NCI-H146 treated with DMSO at 0.1 percent for 48 hours (cell line): Measurements from ENCODE around the gene ADCY9.
"Not testable (repeated sequence)": the region's sequence is repeated elsewhere in the genome, so short reads cannot be mapped to it uniquely, and the experiment has no call there.

Experiments
- DNase-seq: peaks from one replicate; lab custom pipeline; 2025; ENCODE audit not compliant: unreplicated experiment; lab: John Stamatoyannopoulos, UW

Gene ADCY9

DNA sequence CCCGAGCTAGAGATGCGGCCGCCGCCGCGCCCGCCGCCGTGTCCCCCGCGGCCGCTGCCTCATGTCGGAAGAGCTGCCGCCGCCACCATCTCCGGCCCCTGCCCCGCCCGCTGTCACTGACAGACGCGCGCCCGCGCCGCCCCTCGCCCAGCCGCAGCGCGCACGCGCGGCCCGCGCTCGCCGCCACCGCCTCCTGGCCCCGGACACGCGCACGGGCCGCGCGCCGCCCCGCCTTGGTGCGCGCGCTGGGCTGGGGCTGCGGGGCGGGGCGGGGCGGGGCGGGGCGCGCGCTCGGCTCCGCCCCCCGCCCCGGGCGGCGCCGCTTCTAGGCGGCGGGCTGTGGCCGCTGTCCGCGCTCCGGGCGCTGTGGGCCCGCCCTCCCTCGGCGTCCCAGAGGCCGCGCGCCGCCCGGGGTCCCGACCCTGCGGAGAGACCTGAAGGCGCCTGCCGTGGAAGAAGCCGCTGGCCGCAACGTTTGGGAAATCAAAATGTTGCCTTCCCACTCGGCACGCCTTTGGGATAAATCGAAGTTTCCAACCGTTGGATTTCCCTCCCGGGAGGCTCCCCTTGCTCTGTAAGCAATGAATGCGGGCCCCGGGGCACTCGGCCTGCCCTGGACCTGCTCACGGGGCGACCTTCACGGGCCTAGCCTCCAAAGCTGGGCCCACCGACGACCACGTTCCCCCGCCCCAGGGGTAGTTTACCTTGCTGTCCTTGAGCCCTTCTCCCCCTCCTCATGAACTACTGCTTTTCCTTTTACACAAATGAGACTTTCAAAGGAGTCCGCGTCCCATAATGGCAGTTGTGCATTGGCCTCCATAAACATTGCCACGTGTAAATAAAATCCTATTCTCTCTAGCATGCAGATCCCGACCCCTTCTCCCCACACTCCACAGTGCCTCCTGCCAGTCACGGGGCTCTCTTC is at the start of gene ADCY9:
Gene ADCY9, minus strand, starts transcription at position 118 of the 925 bp plus-strand sequence. CDS start 1,000 bp downstream, outside the sequence.
- DNase-seq: peak; percentile 71

DNA sequence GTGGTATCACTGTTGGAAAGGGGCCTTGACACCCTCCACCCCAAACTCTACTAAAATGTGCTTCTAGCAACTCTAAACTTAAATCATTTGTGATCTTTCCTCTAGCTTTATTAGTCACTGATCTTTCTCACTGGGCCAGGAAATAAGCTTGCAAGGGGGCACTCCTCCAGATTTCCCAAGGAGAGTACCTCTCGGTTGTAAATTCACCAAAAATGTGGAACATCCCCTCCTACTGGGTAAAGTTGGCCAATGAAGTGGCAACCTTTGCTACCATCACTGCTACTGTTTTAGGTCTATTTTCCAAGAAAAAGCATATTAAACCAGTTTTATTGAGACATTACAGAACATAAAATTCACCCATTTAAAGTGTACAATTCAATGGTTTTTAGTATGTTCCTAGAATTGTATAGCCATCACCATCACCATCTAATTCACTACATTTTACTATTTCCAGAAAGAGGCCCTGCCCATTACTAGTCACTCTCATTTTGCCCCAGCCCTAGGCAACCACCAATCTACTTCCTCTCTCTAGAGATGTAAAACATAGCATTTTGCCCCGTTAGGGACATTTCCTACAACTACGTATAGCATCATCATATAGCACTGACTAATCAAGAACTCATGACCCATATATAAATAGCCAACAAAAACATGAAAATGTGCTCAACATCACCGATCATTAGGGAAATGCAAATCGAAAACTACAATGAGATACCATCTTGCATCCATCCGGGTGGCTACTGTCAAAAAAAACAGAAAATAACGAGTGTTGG is 44.6 kb upstream of the ADCY9 start:
- DNase-seq: no peak

DNA sequence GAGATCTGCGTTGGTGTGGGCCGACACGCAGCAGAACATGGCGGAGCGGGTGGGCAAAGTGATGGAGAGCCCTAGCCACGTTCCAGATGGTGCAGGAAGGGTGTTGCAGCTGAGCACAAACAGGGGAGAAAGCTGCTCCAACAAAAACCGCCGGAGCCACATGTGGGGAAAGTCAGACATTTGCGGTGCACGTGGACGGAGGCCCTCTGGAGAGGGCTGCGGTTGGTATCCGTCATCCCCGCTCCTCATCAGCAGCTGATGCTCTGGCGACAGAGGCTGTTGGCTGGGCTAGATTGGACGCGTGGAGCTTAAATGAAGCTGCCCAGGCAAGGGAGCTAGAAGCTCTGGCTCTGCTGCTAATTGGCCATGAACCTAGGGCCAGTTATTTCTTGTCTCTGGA is 43.5 kb upstream of the ADCY9 start:
- DNase-seq: no peak

DNA sequence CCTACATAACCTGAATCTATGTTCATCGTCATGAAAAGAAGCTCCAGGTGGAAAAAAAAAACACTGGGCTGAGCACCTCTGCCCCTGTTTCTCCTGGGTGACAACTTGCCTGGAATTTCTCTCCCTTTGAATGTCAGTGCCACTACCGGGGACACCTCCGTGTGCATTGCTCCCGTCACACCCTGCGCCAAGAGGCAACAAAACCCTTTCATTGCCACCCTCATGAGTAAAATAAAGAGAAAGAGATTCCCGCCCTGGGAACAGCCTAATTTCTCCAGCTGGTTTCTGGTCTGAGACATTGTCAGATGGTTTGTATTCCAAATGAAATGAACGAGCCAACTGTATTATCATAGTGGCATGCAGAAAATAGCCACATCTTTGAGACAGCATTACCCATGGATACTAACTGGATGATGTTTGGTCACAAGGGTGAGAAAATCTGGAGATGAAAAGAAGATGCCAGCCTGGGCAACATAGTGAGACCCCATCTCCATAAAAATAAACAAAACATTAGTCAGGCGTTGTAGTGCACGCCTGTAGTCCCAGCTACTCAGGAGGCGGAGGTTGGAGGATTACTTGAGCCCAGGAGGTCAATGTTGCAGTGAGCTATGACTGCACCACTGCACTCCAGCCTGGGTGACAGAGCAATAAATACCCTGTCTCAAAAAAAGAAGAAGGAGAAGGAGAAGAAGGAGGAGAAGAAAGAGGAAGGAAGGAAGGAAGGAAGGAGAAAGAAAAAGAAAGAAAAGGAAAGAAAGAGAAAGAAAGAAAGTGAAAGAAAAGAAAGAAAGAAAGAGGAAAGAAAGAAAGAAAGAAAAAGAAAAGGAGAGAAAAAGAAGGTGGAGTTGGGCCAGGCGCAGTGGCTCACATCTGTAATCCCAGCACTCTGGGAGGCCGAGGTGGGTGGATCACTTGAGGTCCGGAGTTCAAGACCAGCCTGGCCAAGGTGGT is 42.2 kb upstream of the ADCY9 start:
- no peak for DNase-seq

DNA sequence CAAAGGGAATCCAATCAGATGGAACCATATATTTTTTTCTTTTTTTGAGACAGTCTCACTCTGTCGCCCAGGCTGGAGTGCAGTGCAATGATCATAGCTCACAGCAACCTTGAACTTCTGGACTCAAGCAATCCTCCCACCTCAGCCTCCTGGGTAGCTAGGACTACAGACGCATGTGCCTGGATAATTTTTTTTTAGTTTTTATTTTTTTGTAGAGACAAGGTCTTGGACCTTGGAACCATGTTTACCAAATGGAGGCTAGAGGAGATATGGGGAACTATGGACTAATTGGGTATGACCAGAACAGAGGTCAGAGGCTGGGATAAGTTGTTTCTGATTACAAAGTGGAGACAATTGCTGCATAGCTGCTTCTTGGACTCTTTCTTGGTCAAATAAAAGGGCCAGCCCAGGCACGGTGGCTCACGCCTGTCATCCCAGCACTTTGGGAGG is 41.2 kb upstream of the ADCY9 start:
- DNase-seq: no peak

DNA sequence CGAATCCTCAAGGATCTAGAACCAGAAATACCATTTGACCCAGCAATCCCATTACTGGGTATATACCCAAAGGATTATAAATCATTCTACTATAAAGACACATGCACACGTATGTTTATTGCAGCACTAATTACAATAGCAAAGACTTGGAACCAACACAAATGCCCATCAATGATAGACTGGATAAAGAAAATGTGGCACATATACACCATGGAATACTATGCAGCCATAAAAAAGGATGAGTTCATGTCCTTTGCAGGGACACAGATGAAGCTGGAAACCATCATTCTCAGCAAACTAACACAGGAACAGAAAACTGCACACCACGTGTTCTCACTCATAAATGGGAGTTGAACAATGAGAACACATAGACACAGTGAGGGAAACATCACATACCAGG is 40.3 kb upstream of the ADCY9 start:
- not testable (repeated sequence) for DNase-seq

DNA sequence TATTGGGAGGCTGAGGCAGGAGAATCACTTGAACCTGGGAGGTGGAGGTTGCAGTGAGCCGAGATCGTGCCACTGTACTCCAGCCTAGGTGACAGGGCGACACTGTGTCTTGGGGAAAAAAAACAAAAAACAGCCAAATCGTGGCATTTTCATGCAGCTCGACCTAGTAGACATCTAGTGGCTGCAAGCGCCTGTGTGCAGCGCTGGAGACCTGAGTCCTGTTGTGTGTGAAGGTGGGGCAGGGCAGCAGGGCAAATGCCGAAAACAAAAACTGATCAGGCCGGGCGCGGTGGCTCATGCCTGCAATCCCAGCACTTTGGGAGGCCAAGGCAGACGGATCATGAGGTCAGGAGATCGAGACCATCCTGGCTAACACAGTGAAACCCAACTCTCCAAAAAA is 37.1 kb upstream of the ADCY9 start:
- DNase-seq: not testable (repeated sequence)

DNA sequence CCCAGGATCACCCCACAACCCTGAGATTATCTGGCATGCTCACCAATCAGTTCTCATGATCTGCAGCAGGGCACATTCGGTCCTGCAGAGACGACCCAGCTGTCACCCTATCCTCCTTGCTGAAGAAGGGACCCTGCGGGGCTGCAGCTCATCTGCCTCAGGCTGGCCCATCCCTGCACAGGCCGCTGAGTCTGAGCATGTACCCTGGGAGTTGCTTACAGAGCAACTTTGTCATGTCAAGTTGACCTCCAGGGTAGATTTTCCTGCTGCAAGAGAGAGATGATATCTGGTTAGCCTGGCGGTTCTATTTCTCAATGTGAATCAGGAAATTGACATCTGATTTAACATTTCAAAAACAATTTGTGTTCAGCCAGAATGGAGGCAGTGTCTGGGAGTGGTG is 36.0 kb upstream of the ADCY9 start:
- DNase-seq: no peak

DNA sequence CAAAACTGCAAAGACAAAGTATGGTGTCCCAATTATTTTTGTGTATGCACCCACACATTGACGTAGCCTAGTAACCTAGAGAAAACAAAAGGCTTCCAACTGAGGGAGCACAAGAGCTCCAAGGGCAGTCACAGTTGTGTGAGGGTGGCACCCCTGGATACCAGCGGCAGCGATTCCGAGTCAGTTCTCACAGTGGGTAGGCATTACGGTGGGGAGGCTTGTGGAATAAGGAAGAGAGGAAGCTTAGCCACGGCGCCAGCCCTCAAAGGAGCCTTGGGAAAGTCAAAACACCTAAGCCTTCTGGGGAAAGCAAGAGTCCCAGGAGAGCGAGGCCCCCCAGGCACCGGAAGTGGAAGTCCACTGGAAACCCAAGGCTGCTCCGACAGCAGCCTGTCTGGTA is 31.0 kb upstream of the ADCY9 start:
- DNase-seq: peak; percentile 69

DNA sequence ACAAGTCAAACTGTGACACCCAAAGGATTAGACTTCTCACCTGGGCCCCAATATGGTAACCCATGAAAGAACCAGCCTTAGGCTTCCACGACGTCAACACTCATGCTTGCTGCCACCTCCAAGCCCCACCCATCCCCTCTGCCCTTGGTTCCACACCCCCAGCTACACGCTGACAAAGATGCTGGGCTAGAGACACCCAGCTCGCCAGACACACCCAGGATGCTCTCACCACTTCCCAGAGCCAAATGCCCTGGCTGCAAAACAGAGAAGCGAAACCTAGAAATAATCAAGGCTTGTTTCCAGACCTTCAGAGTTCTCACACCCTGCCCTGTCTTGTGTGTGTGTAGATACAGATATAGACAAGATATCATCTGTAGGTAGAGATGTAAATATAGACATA is 26.0 kb upstream of the ADCY9 start:
- DNase-seq: no peak

DNA sequence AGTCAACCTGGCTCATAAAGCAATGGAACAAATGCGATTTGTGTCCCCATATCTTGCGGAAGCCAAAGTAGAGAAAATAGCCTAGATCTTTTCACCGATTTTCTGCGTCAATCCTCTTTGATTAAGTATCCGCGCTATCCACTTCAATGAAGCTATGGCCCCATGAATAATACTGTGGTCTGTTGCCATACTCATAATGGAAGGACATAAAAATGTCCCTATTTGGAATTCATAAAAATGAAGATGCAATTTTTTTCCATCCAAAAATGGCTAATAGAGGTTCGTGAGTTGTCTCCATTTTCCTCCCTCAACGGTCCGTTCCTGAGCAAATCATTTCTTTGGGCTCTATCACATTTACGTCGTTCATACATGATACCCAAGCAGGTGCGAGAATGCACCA is 25.4 kb upstream of the ADCY9 start:
- DNase-seq: no peak

DNA sequence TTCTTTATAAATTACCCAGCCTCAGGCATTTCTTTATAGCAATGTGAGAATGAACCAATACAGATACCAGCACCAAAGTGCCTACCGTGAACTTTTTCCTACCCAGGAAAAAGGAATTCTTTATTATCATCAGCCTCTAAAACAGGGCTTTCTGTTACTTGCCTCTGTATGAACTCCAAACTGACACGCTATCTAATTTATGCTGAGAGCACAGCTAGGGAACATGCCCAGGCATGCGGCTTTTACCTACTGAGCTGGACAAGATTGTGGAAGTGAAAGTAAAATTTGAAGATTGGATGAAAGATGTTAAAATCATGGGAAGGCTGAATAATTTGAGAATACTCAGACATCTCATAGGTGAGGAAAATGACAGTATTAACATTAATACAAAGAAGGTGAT is 24.4 kb upstream of the ADCY9 start:
- peak; percentile 36 for DNase-seq

DNA sequence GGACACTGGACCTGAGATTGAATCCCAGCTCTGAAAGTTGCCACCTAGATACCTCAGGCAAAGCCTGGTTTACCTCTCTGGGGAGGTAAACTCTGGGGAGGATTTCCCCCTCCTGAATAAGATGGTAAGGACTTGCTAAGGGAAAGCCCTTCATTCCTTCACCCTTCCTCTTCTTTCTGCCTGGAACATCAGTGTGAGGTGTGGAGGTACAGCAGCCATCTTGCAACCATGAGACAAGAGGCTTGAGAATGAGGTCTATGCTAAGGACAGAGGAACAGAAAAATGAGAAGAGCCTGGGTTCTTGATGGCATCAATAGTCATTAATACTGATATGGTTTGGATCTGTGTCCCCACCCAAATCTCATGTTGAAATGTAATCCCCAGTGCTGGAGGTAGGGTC is 23.7 kb upstream of the ADCY9 start:
- no peak for DNase-seq

DNA sequence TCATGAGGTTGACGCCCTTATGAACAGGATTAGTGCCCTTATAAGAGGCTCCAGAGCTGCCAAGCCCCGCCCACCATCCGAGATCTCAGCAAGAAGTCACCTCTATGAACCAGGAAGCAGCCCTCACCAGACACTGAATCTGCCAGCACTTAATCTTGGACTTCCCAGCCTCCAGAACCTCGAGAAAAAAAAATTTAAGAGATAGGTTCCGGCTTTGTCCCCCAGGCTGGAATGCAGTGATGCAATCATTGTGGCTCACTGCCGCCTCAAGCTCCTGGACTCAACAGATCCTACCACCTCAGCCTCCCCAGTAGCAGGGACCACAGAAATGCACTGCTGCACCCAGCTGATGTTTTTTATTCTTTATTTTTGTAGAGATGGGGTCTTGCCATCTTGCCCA is 22.5 kb upstream of the ADCY9 start:
- no peak for DNase-seq

DNA sequence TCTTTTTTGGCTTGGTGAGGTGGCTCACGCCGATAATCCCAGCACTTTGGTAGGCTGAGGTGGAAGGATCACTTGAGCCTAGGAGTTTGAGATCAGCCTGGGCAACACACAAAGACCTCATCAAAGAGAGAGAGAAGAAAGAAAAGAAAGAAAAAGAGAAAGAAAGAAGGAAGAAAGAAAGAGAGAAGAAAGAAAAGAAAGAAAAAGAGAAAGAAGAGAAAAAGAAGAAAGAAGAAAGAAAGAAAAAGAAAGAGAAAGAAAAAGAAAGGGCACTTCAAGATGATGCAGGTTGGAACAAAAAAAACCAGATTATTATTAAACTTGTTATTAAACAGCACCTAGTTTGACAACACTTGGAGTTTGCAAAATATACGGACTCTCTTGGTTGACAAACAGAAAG is 21.2 kb upstream of the ADCY9 start:
- no peak for DNase-seq

DNA sequence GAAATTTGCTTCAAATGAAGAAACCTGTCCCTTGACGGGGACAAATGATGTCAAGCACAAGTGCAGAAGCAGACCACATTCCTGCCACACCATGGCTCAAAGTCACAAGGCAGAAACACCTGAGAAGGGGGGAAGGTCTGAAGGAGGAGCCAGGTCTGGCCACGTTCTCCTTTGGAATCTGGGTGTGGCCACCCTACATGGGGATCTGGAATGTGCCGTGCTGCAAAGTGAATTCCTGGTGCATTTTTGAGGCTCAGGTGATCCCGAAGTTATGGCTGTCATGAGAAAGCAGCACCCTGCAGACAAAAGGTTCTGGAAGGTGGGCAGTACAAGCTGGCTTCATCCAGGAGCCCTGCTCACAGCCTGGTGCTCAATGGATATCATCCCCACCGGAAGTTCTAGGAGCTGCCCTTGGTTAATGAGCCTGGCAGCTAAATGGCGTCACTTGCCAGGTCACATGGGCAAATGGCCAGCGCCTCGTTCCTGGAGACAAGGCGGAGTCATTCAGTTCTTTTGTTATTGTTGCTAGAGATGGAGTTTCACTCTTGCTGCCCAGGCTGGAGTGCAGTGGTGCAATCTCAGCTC is 20.1 kb upstream of the ADCY9 start:
- no peak for DNase-seq

DNA sequence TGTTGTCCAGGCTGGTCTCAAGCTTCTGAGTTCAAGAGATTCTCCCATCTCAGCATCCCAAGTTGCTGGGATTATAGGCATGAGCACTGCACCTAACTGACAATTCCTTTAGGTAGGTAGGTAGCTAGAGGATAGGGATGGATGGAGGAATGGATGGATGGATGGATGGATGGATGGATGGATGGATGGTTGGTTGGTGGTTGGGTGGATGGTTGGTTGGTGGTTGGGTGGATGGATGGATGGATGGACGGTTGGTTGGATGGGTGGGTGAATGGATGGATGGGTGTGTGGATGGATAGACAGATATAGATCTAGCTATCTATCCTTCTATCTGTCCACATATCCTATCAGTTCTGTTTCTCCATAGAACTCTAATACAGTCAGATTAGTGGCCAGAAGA is 19.3 kb upstream of the ADCY9 start:
- no peak for DNase-seq

DNA sequence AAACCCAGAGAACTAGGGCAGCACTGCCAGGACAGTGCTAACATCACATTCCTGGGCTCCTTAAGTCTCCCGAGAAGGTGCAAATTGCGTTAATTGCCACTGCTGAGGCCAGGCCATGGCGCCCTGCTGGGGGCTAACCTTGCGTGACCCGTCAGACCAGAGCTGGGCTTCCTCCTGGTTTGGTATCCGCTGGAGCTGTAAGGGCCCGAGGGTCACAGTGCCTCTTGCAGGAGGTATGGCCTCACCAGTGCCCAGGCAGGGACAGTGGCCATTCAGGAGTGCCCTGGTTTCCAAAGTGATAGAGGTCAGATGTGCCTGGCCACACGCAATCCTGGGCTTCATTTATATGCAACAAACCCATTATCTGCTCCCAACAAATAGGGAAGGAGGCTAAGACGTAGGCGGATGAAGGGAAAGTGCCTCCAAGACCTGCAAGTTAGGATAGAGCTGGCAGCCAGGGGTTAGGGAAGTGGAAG is 17.7 kb upstream of the ADCY9 start:
- DNase-seq: no peak

DNA sequence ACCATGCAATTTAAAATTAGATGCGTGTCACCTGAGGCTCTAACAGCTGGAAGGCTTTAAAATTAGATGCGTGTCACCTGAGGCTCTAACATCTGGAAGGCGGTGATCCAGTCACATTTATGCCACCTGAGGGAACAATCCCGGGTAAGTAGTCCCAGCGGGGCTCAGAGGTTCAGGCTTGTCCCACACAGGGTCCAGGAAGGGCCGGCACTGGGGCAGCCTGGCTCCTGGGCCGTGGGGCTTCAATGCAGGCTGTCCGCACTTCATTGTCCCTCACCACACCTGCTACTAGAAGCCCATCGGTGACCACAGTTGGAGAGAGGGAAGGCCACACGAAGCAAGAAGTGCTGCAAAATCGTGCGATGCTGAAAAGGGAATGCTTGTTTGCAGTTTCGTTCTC is 15.4 kb upstream of the ADCY9 start:
- DNase-seq: no peak

DNA sequence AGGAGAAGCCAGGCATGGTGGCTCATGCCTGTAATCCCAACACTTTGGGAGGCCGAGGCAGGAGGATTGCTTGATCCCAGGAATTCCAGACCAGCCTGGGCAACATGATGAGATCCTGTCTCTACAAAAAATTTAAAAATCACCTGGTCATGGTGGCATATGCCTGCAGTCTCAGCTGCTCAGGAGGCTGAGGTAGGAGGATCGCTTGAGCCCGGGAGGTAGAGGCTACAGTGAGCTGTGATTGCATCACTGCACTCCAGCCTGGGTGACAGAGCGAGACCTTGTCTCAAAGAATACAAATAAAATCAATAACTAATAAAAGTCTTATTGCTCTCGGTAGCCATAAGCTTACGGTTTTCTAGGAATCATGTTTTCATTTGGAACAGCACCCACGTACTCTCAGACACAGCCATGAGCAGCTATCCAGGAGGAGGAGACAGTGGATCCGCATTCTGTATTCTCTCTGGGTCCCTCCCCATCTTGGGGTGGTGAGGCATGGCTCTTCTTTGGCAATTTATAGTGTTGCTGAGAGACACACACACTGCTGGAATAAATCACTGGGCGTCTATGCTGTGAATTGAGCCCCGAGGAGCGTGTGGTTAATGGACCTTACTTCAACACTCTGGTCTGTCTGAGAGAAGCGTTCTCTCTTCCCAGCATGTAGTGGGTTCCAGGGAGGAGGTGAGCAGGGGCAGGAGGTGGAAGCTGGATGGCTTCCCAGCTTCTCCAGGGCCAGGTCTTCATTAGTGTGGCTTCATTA is 8.5 kb upstream of the ADCY9 start:
- DNase-seq: no peak
